Stimulated activated CD8-positive, alpha-beta memory T cell treated with anti-CD3 and anti-CD28 coated beads, Interleukin-7, amount 100 ng/mL, for 1 hour (primary cell): Measurements from ENCODE around the gene WDSUB1.

Experiments
- DNase-seq, 2 donors: peaks; one replicate each; pipeline ENCODE4 v3.0.0-alpha.2; 2020; ENCODE audit warnings: low read depth in 2 of 2

Gene WDSUB1

GRCh38 chr2:159266554-159266953 lies 19.9 kb downstream of the WDSUB1 start:
- DNase-seq, result no peak

DNA sequence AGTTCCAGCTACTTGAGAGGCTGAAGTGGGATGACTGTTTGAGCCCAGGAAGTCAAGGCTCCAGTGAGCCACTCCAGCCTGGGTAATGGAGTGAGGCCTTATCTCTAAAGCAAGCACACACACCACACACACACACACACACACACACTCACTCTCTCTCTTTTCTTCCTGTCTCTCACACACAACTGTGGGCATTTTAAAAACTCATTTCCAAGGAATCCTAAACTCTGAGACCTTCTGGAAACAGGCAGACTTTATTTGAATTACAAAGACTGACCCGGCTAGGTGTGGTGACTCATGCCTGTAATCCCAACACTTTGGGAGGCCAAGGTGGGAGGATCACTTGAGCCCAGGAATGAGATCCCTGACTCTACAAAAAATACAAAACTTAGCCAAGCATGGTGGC lies 21.3 kb downstream of the WDSUB1 start:
- DNase-seq, result no peak

DNA sequence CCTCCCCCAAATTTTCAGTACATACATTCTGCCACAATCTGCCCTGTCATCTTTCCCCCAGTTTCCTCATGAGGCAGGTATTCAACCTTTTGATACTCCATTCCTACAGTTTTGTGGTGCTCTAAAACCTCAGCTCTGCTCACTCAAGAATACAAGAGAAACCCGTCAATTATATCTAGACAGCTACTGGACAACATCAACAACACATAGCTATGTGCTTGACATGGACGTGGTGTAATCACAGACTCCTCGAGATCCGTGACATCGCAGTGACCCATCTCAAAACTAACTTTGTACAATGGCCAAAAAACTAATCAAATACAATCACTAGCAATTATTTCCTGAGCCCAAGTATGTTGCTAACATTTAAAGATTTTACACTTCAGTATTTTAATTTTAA lies 23.6 kb downstream of the WDSUB1 start:
- no peak for DNase-seq

DNA sequence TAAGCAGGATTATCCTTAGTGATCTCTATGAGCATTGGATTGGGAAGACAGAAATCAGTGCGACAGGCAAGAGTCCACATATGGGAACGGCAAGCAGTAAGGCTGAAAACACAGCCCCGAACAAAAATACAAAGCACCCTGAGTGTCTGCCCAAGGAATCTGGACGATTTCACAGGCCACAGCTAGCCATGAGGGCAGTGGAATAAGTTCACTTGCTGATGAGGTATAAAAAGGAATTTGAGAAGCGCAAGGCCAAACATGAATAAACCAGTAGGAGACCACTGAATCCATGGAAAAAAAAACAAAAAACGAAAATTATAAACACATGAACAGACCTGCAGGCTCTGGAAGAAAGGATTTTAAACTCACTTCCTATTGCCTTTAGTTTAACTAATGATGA lies 24.3 kb downstream of the WDSUB1 start:
- DNase-seq, result no peak

- no peak for DNase-seq
Measured at GRCh38 chr2:159256159-159256558, 30.3 kb downstream of the WDSUB1 start.

DNA sequence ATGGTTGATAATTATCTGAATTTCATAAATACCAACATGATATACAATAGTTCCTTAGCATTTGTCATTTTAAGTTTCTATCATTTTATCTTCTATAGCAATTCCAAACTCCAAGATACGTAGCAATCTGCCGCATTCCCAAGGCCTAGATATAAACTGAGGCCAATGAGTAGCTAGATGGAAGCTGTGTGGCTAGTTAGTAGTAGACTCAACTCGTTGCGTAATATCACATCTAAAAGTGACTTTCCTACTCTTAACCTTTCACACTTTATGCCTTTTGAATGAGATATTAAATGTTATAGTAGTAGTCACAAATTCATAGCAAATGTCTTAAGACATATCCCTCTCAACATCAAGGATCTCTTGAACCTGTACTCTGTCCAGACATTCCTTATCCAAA lies 33.6 kb downstream of the WDSUB1 start:
- DNase-seq, result no peak

DNA sequence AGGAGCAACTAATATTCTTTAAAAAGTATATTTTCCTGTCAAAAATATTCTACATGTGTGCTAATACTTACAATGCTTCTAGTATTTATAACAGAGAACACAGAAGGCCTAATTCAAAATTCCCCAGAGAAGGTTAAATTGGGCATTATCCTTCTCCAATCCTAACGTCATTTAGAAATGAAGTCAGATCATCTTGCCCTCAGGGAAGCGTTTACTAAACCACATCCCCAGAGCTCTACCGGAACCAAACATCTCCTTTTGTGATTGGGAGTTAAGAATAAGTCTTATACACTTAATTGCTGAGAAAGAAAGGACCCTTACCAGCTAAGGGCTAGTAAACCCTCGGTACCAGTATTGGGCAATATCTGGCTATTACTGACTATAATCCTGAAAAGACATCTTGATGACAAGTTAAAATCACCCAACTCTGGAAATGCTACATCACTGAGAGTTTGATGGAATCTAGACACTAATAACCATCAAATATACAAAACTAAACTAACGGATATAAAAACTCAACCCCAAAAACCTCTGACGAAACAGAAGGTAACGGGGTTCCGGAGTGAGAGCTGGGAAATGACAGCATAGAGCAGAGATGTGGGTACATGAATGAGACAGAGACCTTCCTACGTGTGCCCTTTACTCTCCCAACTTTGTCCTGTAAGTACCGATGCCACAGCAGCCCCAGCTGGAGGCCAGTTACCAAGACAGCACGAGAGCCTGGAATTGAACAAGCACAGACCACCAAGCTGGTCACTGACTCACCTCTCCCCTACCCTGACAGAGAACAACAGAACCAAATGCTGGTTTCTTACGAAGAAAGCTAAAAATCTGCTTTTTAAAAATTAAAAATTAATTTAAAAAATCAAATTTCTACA lies 35.0 kb downstream of the WDSUB1 start:
- no peak for DNase-seq

DNA sequence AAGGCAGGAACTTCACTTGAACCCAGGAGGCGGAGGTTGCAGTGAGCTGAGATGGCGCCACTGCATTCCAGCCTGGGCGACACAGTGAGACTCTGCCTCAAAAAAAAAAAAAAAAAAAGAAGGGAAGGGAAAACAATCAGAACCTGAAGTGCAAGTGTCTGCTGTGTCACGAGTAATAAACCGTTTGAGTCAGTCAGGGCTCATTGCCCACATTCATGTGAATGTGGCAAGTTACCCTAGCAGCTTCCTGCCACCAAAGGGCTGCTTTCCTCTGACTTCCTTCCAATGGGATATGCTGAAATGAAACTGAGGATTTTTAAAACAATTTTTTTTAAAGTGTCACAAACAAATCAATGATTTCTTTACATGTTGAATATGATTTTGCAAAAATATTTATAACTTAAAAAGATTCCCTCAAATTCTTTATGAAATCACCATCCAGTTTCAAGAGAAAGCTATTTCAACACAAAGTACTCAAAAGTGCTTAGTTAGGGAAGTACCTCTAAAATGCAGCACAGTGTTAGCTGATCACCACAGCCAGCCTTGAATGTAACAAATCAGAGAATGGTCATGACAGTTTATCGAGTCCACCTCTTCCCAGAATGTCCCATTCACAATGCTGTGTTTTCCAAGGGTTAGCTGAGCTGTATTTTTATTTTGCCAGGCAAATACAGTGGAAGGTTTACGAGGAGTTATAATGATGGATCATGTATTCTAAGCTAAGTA lies 36.4 kb downstream of the WDSUB1 start:
- DNase-seq, result no peak

- DNase-seq, result no peak
Measured at GRCh38 chr2:159246325-159246988, 40.0 kb downstream of the WDSUB1 start.

- no peak for DNase-seq
Measured at GRCh38 chr2:159243529-159243928, 43.0 kb downstream of the WDSUB1 start.

DNA sequence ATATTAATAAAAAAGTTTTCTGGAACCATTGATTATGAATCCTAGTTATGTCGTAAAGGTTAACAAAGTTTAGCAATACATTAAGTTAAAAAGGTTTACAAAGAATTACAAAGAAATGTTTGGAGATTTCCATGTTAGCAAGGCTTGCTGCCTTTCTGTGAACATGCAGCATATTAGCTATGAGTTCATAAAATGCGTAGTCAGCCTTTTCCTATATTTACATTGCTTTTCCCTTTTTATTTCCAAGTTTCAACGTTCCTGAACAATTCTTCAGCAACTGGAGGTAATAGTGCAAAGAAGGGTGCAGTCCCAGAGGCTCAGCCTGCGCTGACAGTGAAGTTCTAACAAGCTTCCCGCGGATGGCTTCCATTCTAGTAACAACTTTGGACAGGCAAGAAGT lies 51.6 kb downstream of the WDSUB1 start:
- no peak for DNase-seq

DNA sequence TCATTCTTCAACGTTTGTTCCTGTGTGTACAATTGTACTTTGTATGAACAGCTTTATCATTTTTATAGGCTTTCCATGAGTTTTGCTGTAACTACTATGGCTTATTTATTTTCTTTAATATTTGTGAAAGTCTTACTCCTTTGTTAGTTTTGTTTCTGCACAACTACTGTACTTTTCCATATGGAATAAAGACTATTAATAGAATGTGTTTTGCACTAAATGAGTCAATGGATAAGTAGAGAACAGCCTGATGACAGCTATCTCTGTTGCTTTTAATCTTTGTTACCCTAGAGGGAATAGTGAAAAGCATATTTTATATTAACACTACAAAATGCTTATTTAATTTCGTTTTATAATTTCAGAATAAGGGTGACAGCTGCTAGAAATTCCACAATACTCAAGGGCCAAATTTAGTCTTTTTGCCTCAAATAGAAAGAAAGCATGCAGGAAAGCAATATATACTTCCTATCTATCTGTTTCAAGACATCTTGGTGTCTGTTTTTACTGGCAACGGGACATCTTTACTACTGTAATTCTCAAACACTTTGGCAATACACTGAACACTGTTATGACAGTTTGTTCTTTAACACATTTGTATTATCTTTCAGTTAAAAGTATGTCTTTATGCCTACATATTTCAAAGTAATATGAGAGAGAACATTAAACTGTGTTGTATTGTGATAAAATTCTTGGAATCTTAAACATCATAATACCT lies 53.9 kb downstream of the WDSUB1 start:
- no peak for DNase-seq

DNA sequence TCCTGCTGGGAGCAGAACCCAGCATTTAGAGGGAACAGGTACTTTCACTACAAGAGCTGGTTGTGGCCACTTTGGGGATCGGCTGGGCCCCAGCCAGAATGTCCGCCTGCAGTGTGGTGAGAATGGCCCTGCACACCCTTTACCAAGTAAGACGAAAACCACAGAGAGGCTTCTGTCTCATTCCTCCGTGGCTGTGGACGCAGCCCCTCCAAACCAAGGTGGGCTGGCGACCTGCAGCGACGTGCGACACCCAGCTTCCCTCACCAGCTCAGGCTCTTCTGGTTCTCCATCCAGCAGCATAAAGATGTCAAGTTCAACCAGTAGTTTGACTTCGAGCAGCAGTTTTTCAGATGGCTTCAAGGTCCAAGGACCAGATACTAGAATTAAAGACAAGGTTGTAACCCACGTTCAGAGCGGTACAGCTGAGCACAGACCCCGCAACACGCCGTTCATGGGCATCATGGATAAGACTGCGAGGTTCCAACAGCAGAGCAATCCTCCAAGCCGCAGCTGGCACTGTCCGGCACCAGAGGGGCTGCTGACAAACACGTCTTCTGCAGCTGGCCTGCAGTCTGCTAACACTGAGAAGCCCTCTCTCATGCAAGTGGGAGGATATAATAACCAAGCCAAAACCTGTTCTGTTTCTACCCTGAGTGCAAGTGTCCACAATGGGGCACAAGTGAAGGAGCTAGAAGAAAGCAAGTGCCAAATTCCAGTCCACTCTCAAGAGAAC lies 56.2 kb downstream of the WDSUB1 start:
- DNase-seq, result no peak

DNA sequence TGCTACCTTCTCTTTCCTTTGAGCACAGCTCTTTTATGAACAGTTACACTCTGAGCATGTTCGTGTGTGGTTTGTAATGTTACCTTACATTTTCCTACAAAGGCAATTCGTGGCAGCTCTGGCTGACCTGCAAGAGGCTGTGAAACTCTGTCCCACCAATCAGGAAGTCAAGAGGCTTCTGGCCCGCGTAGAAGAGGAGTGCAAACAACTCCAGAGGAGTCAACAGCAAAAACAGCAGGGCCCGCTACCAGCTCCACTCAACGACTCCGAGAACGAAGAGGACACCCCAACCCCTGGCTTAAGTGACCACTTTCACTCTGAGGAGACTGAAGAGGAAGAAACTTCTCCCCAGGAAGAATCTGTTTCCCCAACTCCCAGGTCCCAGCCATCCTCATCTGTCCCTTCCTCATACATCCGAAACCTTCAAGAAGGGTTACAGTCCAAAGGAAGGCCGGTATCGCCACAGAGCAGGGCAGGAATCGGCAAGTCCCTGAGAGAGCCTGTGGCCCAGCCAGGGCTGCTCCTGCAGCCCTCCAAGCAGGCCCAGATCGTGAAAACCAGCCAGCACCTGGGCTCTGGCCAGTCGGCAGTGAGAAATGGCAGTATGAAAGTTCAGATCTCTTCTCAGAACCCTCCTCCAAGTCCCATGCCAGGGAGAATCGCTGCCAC lies 56.9 kb downstream of the WDSUB1 start:
- no peak for DNase-seq

GRCh38 chr2:159228081-159228581 lies 58.4 kb downstream of the WDSUB1 start:
- DNase-seq, result no peak

DNA sequence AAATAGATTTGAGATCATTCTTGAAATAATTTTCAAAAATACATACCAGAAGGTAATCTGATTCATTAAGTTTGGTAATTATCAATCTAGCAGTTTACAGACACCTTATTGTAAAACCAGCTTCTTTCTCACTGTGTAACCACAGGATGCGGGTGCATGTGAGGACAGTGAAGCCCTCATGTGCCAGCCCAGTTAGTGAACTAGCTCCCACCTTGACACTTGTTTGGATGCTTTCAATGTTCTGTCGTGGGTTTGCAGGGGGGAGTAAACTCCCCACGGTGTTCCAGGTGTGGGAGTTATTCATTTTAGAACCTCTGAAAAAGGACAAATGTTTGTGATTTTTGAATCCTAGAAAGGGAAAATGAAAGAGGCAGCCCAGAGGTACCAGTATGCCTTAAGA lies 59.0 kb downstream of the WDSUB1 start:
- no peak for DNase-seq

- no peak for DNase-seq
Measured at GRCh38 chr2:159226608-159227385, 59.7 kb downstream of the WDSUB1 start.

DNA sequence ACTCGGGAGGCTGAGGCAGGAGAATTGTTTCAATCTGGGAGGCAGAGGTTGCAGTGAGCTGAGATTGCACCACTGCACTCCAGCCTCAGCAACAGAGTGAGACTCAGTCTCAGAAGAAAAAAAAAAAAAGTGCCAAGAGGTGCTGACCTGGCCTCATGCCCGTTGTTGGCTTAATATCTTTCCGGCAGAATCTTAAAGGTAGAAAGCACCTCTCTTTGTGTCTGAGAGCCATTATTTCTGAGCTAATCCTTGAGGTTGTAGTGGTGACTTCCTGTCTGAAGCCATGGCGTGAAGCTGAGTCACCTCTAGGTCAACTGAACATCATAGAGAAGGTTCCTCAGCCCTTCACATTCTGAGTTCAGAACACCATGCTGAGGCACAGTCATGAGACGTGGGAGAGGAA lies 60.4 kb downstream of the WDSUB1 start:
- DNase-seq, result no peak
